WTC11 (cell line): ENCODE measurements around the gene XPO6. TPM values are rescaled to one million over a fixed set of nuclear protein-coding genes. Genes with fewer than 3 reads are reported as not detected.

Source experiments
- ATAC-seq: fragments of 200-7000 bp; cut with Tn5 transposase; 2 replicates; pipeline ENCODE4 v1.10.0; 2021; ENCODE audit warnings: mild to moderate bottlenecking, moderate library complexity
- CTCF ChIA-PET: fragments of 300-600 bp; sonication (Branson Sonifier 250); formaldehyde crosslinking; loops from one replicate; lab custom pipeline; 2021; ENCODE audit warnings: antibody characterized with exemption; lab: Charles Lee
- POLR2A ChIA-PET: fragments of 350-600 bp; sonication (Branson Sonifier 250); formaldehyde crosslinking; loops from one replicate; lab custom pipeline; 2021; ENCODE audit warnings: antibody characterized with exemption; lab: Charles Lee
- DNase-seq: peaks from one replicate; pipeline ENCODE4 v3.0.0; 2021; ENCODE audit warnings: low spot score
- H3K27ac Mint-ChIP-seq: 2 replicates; pipeline ENCODE4 v1.8.0; 2021; ENCODE audit warnings: mixed read lengths
- H3K27me3 Mint-ChIP-seq: 2 replicates; pipeline ENCODE4 v1.8.0; 2021; ENCODE audit warnings: low read depth, mild to moderate bottlenecking, moderate library complexity, mixed read lengths
- H3K36me3 Mint-ChIP-seq: 2 replicates; pipeline ENCODE4 v1.8.0; 2021; ENCODE audit warnings: mixed read lengths
- H3K4me1 Mint-ChIP-seq: 2 replicates; pipeline ENCODE4 v1.8.0; 2022; ENCODE audit warnings: mixed read lengths
- H3K4me3 Mint-ChIP-seq: 2 replicates; pipeline ENCODE4 v1.8.0; 2021; ENCODE audit warnings: mild to moderate bottlenecking, moderate library complexity, mixed read lengths
- H3K9me3 Mint-ChIP-seq: 2 replicates; pipeline ENCODE4 v1.8.0; 2021; ENCODE audit warnings: mixed read lengths
- AR ChIP-seq: fragments of 250-450 bp; sonication (Bioruptor Pico); IDR thresholded peaks from 2 replicates; pipeline ENCODE4 v1.9.0; 2021; ENCODE audit warnings: mild to moderate bottlenecking
- ATF2 ChIP-seq: sonication (generic); formaldehyde crosslinking; IDR thresholded peaks from 2 replicates; pipeline ENCODE4 v1.8.1; 2022; ENCODE audit warnings: low read depth, missing genetic modification reagents, borderline replicate concordance
- CREM ChIP-seq: sonication (generic); formaldehyde crosslinking; IDR thresholded peaks from 2 replicates; pipeline ENCODE4 v1.8.1; 2022; ENCODE audit warnings: mild to moderate bottlenecking, missing genetic modification reagents, moderate library complexity
- CTCF ChIP-seq: fragments of 200-600 bp; IDR thresholded peaks from 2 replicates; pipeline ENCODE4 v1.8.0; 2022; ENCODE audit warnings: antibody characterized with exemption
- FOXK1 ChIP-seq: sonication (generic); formaldehyde crosslinking; IDR thresholded peaks from 2 replicates; pipeline ENCODE4 v1.8.0; 2022; ENCODE audit warnings: mild to moderate bottlenecking, moderate library complexity, missing genetic modification reagents
- FOXP1 ChIP-seq: sonication (generic); formaldehyde crosslinking; IDR thresholded peaks from 2 replicates; pipeline ENCODE4 v1.8.0; 2022; ENCODE audit warnings: missing genetic modification reagents, mild to moderate bottlenecking, moderate library complexity, borderline replicate concordance
- GTF2I ChIP-seq: fragments of 250-450 bp; sonication (Bioruptor Pico); conservative IDR thresholded peaks from 2 replicates; pipeline ENCODE4 v1.4.0; 2021; ENCODE audit warnings: mild to moderate bottlenecking
- IRF1 ChIP-seq: sonication (generic); formaldehyde crosslinking; IDR thresholded peaks from 2 replicates; pipeline ENCODE4 v1.8.0; 2023; ENCODE audit warnings: missing genetic modification reagents
- IRF2 ChIP-seq: sonication (generic); formaldehyde crosslinking; IDR thresholded peaks from 2 replicates; pipeline ENCODE4 v1.8.0; 2022; ENCODE audit warnings: low read depth, missing genetic modification reagents, borderline replicate concordance
- KAT7 ChIP-seq: sonication (generic); formaldehyde crosslinking; IDR thresholded peaks from 2 replicates; pipeline ENCODE4 v1.8.1; 2023; ENCODE audit warnings: missing genetic modification reagents, mild to moderate bottlenecking, borderline replicate concordance
- NFE2L1 ChIP-seq: sonication (generic); formaldehyde crosslinking; IDR thresholded peaks from 2 replicates; pipeline ENCODE4 v1.8.1; 2023; ENCODE audit warnings: missing genetic modification reagents
- NR1H2 ChIP-seq: sonication (generic); formaldehyde crosslinking; IDR thresholded peaks from 2 replicates; pipeline ENCODE4 v1.9.0; 2021; ENCODE audit warnings: mild to moderate bottlenecking, moderate library complexity, missing genetic modification reagents
- NR3C1 ChIP-seq: sonication (generic); formaldehyde crosslinking; conservative IDR thresholded peaks from 2 replicates; pipeline ENCODE4 v1.8.1; 2023; ENCODE audit warnings: low read depth, mild to moderate bottlenecking, missing genetic modification reagents
- SMAD4 ChIP-seq: sonication (generic); formaldehyde crosslinking; IDR thresholded peaks from 2 replicates; pipeline ENCODE4 v1.8.0; 2022; ENCODE audit warnings: mild to moderate bottlenecking, missing genetic modification reagents
- TEAD4 ChIP-seq: sonication (generic); formaldehyde crosslinking; IDR thresholded peaks from 2 replicates; pipeline ENCODE4 v1.8.0; 2022; ENCODE audit warnings: mild to moderate bottlenecking, missing genetic modification reagents
- TP53 ChIP-seq: sonication (generic); formaldehyde crosslinking; IDR thresholded peaks from 2 replicates; pipeline ENCODE4 v1.8.1; 2023; ENCODE audit warnings: mild to moderate bottlenecking, missing genetic modification reagents
- USF2 ChIP-seq: sonication (generic); formaldehyde crosslinking; IDR thresholded peaks from 2 replicates; pipeline ENCODE4 v1.8.1; 2023; ENCODE audit warnings: mild to moderate bottlenecking, missing genetic modification reagents, moderate library complexity
- ZNF138 ChIP-seq: sonication (generic); formaldehyde crosslinking; conservative IDR thresholded peaks from 2 replicates; pipeline ENCODE4 v1.8.1; 2022; ENCODE audit warnings: mild to moderate bottlenecking, moderate library complexity, missing genetic modification reagents
- ZNF396 ChIP-seq: fragments of 250-450 bp; sonication (Bioruptor Pico); IDR thresholded peaks from 2 replicates; pipeline ENCODE4 v1.8.0; 2021; ENCODE audit warnings: mild to moderate bottlenecking, moderate library complexity, borderline replicate concordance
- ZNF423 ChIP-seq: fragments of 250-450 bp; sonication (Bioruptor Pico); IDR thresholded peaks from 2 replicates; pipeline ENCODE4 v2.1.2; 2022; ENCODE audit warnings: mild to moderate bottlenecking, moderate library complexity
- total RNA-seq: library from RNA; stranded (reverse); gene quantifications from 3 replicates; pipeline ENCODE4 v1.2.3, GENCODE V29; 2021
- TF ChIP-seq, protein P1 (sequence below): sonication (generic); formaldehyde crosslinking; IDR thresholded peaks from 2 replicates; pipeline ENCODE4 v1.8.0; 2022; ENCODE audit warnings: mild to moderate bottlenecking, missing genetic modification reagents
- TF ChIP-seq, protein P2 (sequence below): sonication (generic); formaldehyde crosslinking; IDR thresholded peaks from 2 replicates; pipeline ENCODE4 v1.8.0; 2022; ENCODE audit warnings: mild to moderate bottlenecking, missing genetic modification reagents

XPO6 gene
- total RNA-seq, 1 experiment from 2014 or later: 160 TPM

DNA sequence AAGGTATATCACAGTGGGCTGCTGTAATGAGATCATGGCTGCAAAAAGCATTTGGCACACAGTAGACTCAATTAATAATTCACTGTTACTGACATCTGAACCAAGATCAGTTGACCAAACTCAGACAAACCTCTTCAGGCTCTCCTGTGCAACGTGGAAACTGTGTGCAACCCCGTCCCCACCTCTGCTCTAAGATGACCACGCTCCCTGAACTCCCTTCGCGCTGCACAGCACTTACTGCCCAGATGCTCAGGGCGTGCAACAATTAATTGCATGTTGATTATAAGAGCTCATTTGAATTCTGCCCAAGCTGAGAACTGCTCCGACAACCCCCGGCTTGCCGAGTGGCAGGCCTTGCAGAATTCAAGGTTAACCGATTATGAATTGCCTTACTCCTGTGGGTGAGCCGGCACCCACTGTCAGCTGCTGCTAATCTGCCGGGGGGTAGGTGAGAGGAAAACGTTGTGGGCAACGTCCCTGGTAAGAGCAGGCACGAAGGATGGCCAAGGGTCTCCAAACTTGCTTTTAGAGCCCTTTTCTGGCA, 147.0 kb downstream of the XPO6 start (continued):
- TF ChIP-seq, protein P1, sequence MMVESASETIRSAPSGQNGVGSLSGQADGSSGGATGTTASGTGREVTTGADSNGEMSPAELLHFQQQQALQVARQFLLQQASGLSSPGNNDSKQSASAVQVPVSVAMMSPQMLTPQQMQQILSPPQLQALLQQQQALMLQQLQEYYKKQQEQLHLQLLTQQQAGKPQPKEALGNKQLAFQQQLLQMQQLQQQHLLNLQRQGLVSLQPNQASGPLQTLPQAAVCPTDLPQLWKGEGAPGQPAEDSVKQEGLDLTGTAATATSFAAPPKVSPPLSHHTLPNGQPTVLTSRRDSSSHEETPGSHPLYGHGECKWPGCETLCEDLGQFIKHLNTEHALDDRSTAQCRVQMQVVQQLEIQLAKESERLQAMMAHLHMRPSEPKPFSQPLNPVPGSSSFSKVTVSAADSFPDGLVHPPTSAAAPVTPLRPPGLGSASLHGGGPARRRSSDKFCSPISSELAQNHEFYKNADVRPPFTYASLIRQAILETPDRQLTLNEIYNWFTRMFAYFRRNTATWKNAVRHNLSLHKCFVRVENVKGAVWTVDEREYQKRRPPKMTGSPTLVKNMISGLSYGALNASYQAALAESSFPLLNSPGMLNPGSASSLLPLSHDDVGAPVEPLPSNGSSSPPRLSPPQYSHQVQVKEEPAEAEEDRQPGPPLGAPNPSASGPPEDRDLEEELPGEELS (CRISPR knock-in tag): no peak
- TF ChIP-seq CTCF (no peak), SMAD4 (CRISPR knock-in tag) (no peak), FOXP1 (CRISPR knock-in tag) (no peak)
- TF ChIP-seq, all 79 proteins: peak for 0

- Mint-ChIP-seq H3K27me3 (peaks cover 61% of the 10 kb centered on the region), H3K4me3 (peak overlapping the region; percentile 49)
- CTCF ChIA-PET: interaction anchor here (0.6 to 3.3 kb wide), 4 partner anchors 27 to 954 kb away, joined by 3 to 26 read pairs (median 6); no protein-coding TSS in a partner anchor
- TF ChIP-seq, protein P2, sequence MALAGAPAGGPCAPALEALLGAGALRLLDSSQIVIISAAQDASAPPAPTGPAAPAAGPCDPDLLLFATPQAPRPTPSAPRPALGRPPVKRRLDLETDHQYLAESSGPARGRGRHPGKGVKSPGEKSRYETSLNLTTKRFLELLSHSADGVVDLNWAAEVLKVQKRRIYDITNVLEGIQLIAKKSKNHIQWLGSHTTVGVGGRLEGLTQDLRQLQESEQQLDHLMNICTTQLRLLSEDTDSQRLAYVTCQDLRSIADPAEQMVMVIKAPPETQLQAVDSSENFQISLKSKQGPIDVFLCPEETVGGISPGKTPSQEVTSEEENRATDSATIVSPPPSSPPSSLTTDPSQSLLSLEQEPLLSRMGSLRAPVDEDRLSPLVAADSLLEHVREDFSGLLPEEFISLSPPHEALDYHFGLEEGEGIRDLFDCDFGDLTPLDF (CRISPR knock-in tag): no peak
- TF ChIP-seq KAT7 (CRISPR knock-in tag) (no peak), ZNF396 (CRISPR knock-in tag) (no peak), AR (CRISPR knock-in tag) (no peak), FOXK1 (no peak), TP53 (CRISPR knock-in tag) (no peak), USF2 (CRISPR knock-in tag) (no peak), NR1H2 (CRISPR knock-in tag) (no peak), GTF2I (CRISPR knock-in tag) (no peak), CTCF (no peak), NFE2L1 (CRISPR knock-in tag) (no peak), ATF2 (CRISPR knock-in tag) (no peak), ZNF423 (CRISPR knock-in tag) (no peak), ZNF138 (no peak), NR3C1 (CRISPR knock-in tag) (no peak), TEAD4 (no peak), CREM (CRISPR knock-in tag) (no peak), IRF1 (no peak), IRF2 (no peak)
Measured at GRCh38 chr16:28064150-28064549, 147.6 kb downstream of the XPO6 start.

More at GRCh38 chr16:28064150-28064549, 147.6 kb downstream of the XPO6 start:
- Mint-ChIP-seq H3K27ac (no peak overlapping the region), H3K9me3 (no peaks in the 10 kb centered on the region), H3K36me3 (no peaks in the 10 kb centered on the region), H3K4me1 (peaks cover 11% of the 10 kb centered on the region; the same call in 1 of the 2 replicates)
- ATAC-seq (peak; percentile 7; the same call in 1 of the 2 replicates), DNase-seq (no peak)
- POLR2A ChIA-PET: no interaction called here
